Stomach smooth muscle (tissue), 2 donors: ENCODE measurements around the gene TRIM27.
"Not testable (repeated sequence)": the region's sequence is repeated elsewhere in the genome, so short reads cannot be mapped to it uniquely, and the experiment has no call there.

Experiments used
- H3K27ac ChIP-seq: one replicate; pipeline ENCODE4 v1.7.0; 2013; ENCODE audit warnings: mild to moderate bottlenecking, low read length, inconsistent platforms
- H3K27me3 ChIP-seq, 2 donors: one replicate each; pipeline ENCODE4 v1.7.0; 2013; ENCODE audit warnings: low read length in 2 of 2; ENCODE audit not compliant: insufficient read depth in 2 of 2, control insufficient read depth in 1 of 2
- H3K36me3 ChIP-seq, 2 donors: one replicate each; pipeline ENCODE4 v1.7.0; 2013; ENCODE audit warnings: low read length in 2 of 2; ENCODE audit not compliant: control insufficient read depth in 2 of 2, insufficient read depth in 2 of 2
- H3K4me1 ChIP-seq: one replicate; pipeline ENCODE4 v1.7.0; 2013; ENCODE audit warnings: low read length; ENCODE audit not compliant: control insufficient read depth, insufficient read depth
- H3K4me3 ChIP-seq, 2 donors: one replicate each; pipeline ENCODE4 v1.7.0; 2013; ENCODE audit warnings: low read length in 2 of 2
- H3K9ac ChIP-seq, 2 donors: one replicate each; pipeline ENCODE4 v1.7.0; 2013; ENCODE audit warnings: low read length in 2 of 2, mild to moderate bottlenecking in 1 of 2
- H3K9me3 ChIP-seq, 2 donors: one replicate each; pipeline ENCODE4 v1.7.0; 2013; ENCODE audit warnings: low read length in 2 of 2; ENCODE audit not compliant: control insufficient read depth in 2 of 2
- donor health status: healthy.
- donor health status: Pancreatic carcinoma.

Gene TRIM27

DNA sequence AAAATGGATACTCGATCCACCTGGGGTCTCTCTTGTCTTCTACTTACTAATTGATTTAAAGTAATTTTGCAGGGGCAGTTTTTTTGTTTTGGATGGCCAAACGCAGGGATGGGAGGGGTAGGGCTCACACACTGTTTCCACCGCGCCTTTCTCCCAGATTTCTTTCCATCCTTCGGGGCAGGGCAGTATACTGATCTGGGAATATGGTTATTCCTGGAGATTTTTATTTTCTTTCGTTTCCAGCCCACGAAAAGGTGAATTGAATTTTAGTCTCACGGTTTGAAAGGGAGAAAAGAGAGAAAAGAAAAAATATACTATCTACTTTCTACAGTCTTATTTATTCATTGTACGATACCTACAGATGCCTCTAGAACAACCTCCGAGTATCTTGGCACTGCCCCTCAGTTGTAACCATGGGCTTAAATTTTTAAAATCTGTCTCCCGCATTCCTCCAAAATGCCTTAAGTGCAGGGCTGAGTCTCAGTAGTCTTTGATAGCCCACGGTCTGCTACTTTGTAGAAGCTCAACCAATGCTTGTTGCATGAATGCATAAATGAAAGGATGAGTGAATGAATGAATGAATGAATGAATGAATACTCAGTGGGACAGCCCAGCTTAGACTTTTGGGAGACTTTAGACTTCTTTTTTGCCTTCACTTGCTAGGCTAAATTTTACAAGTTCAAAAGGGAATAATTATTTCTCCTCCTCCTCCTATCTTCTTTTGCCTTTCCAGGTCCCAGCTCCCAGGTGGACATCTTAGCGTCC, 18.1 kb upstream of the TRIM27 start:
- Histone ChIP-seq H3K4me3 (peak overlapping the region; percentile 82 to 84), H3K4me1 (peaks cover 25% of the 10 kb centered on the region), H3K27ac (no peak overlapping the region), H3K36me3 (no peaks in the 10 kb centered on the region), H3K9me3 (no peaks in the 10 kb centered on the region), H3K27me3 (no peaks in the 10 kb centered on the region), H3K9ac (no peak overlapping the region)

DNA sequence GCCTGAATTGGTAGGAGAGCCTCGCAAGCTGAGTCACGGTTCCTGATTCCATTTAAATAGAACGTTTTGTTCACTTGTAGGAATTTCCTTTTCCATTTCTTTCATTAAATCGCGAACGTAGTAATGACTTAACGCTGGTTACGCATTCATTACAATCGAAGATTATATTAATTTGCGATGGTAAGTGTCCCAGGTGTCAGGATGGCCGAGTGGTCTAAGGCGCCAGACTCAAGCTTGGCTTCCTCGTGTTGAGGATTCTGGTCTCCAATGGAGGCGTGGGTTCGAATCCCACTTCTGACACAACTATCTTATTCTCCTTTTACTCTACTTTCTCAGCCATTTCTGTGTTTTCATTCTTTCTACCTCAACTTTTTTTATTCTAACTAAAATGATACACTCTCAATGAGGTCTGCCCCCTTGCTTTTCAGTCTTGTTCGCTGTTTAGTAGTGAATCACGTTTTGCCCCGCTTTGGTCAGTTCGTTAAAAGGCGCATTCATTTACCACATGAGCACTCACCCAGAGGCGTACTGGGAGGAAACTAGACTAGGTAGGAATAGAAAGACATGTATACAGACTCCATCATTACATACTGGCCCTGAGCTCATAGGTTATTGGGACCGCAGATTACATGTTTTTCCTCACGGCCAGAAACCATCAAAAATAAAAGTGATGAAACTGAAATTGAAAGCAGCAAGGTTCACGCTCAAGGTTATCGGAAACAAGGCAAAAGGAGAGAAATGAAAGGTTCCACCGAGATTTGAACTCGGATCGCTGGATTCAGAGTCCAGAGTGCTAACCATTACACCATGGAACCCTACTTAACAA, 17.3 kb upstream of the TRIM27 start:
- Histone ChIP-seq H3K4me3 (peak overlapping the region; percentile 82 to 84), H3K9me3 (no peaks in the 10 kb centered on the region), H3K27ac (peak overlapping the region; percentile 64), H3K27me3 (no peaks in the 10 kb centered on the region), H3K4me1 (peaks cover 25% of the 10 kb centered on the region), H3K9ac (peak overlapping the region; percentile 53 to 72), H3K36me3 (no peaks in the 10 kb centered on the region)

DNA sequence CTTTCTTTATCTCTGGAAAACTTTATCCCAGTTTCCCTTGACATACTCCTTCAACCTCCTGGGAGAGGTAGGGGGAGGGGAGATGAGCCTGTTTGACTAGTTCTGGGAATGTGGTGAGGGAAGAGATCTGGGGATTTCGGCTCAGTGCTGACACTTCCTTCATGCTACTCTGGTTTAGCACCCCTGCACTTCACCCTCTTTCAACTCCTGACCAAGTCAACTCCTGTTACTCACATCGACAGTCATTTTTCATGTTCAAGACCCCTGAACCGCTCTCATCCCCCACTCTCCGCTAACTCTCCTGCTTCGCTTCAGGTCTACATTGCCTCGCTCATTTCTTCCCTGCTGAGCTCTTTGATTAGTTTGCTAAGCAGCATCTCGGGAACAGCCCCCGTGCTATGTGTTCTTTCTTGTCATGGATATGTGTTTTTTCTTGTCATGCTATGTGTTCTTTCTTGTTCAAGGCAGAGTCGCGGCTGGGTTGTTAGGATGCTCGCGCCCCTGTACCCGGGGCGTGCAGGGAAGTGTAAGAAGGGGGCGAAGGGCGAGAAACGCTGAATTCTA, 16.6 kb upstream of the TRIM27 start:
- Histone ChIP-seq H3K27ac (peak overlapping the region; percentile 64), H3K4me3 (peak overlapping the region; percentile 82 to 84), H3K9ac (peak overlapping the region; percentile 53 to 72), H3K27me3 (no peaks in the 10 kb centered on the region), H3K36me3 (no peaks in the 10 kb centered on the region), H3K4me1 (peaks cover 25% of the 10 kb centered on the region), H3K9me3 (no peaks in the 10 kb centered on the region)

DNA sequence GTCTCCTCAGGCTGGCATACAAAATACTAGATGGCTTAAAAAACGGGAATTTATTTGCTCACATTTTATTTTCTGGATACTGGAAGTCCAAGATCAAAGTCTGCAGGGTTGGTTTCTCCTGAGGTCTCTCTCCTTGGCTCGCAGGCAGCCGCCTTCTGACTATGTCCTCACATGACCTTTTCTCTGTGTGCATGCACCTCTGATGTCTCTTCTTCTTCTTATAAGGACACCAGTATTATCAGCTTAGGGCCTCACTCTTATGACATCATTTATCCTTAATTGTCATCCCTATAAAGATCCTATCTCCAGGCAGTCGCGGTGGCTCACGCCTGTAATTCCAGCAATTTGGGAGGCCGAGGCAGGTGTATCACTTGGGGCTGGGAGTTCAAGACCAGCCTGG, 9.3 kb upstream of the TRIM27 start:
- Histone ChIP-seq H3K36me3 (no peaks in the 10 kb centered on the region), H3K9ac (no peak overlapping the region), H3K27me3 (no peaks in the 10 kb centered on the region), H3K4me1 (no peaks in the 10 kb centered on the region), H3K9me3 (no peaks in the 10 kb centered on the region), H3K27ac (no peak overlapping the region), H3K4me3 (no peak overlapping the region)

DNA sequence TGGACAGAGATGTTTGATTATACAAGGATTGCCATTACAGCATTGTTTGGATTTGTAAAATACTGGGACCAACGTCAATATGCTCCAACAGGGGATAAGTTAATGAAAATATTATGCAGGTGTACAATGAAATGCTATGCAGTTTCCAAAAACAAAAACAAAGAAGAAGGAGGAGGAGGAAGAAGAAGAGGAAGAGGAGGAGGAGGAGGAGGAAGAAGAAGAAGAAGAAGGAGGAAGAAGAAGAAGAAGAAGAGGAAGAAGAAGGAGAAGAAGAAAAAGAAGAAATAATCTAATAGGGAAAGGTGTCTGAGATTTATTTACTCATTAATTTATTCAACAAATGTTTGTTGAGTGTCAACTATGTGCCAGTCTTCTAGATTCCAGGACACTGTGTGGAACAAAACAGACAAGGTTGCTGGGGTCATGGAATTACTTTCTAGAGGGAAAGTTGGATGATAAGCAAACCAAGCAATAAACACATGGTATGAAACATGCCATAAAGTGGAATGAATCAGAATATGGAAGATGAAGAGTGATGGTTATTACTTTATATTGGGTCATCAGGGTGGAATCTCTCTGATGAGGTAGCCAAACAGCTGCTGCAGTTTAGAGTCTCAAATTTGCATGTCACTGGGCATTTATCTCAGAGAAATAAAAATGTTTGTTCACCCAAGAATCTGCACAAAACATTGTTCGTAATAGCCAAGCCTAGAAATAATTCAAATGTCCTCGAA, 6.3 kb upstream of the TRIM27 start:
- Histone ChIP-seq H3K36me3 (no peaks in the 10 kb centered on the region), H3K9ac (no peak overlapping the region), H3K4me1 (no peaks in the 10 kb centered on the region), H3K27me3 (no peaks in the 10 kb centered on the region), H3K27ac (no peak overlapping the region), H3K4me3 (no peak overlapping the region), H3K9me3 (no peaks in the 10 kb centered on the region)

DNA sequence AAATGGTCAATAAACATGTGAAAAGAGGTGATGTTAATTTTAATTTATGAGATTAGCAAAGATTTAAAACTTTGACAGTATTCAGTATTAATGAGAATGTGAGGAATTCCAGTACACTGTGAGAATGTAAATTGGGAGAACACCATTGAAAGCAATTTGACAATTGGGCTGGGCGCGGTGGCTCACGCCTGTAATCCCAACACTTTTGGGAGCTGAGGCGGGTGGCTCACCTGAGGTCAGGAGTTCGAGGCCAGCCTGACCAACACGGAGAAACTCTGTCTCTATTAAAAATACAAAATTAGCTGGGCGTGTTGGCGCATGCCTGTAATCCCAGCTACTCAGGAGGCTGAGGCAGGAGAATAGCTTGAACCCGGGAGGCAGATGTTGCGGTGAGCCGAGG, 5.6 kb upstream of the TRIM27 start:
- not testable (repeated sequence) for H3K9ac ChIP-seq, H3K4me3 ChIP-seq, H3K4me1 ChIP-seq, H3K27me3 ChIP-seq, H3K36me3 ChIP-seq, H3K27ac ChIP-seq, H3K9me3 ChIP-seq

DNA sequence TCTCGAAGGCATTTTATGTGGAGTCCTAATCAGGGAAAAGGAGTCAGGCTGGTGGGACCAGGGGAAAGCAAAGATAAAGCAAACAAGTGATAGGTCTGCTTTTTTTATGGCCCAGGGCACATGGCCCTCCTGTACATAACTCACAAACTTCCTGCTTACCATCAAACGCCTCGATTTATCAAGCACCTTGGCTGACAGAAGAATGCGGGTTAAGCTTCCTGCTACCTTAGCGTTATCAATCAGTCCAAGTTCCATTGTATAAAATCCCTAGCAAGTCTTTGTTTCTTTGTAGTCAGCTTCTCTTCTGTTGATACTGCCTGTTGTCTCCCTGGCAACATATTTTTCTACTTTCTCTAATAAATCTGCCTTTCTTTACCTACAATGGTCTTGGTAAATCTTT, 4.1 kb upstream of the TRIM27 start:
- no peak overlapping the region for H3K9ac ChIP-seq
- H3K36me3 ChIP-seq = no peaks in the 10 kb centered on the region
- no peak overlapping the region for H3K27ac ChIP-seq
- no peak overlapping the region for H3K4me3 ChIP-seq
- peaks cover 4% of the 10 kb centered on the region for H3K4me1 ChIP-seq
- no peaks in the 10 kb centered on the region for H3K27me3 ChIP-seq
- H3K9me3 ChIP-seq = no peaks in the 10 kb centered on the region

DNA sequence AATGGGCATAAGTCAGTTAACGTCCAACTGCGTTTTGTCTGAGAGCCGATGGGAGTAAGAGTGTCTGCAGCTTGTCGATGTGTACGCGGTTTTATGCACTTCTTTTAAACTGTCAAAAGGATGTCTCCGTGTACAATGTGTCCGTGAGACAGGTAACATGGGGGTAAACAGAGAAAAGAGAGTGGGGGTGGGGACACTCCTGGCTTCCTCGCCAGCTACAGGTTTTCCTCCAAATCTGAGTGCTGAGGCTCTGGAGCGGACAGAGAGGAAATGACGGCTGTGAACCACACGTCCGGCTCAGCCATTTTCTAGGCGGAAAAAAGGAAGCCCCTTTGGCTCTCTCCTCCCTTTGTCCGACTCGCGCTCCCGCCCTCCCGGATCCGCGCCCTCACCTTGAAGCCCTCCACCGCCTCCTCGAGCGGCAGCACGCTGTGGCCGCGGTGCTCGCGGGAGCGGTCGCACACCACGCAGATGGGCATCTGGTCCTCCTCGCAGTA, 916 bp downstream of the TRIM27 start:
- H3K9ac ChIP-seq = peak overlapping the region; percentile 86
- H3K4me1 ChIP-seq = peaks cover 13% of the 10 kb centered on the region
- H3K4me3 ChIP-seq = peak overlapping the region; percentile 93 to 97
- no peaks in the 10 kb centered on the region for H3K9me3 ChIP-seq
- H3K36me3 ChIP-seq = peaks cover 17 to 22% of the 10 kb centered on the region in 2 donors
- peak overlapping the region; percentile 82 for H3K27ac ChIP-seq
- no peaks in the 10 kb centered on the region for H3K27me3 ChIP-seq

DNA sequence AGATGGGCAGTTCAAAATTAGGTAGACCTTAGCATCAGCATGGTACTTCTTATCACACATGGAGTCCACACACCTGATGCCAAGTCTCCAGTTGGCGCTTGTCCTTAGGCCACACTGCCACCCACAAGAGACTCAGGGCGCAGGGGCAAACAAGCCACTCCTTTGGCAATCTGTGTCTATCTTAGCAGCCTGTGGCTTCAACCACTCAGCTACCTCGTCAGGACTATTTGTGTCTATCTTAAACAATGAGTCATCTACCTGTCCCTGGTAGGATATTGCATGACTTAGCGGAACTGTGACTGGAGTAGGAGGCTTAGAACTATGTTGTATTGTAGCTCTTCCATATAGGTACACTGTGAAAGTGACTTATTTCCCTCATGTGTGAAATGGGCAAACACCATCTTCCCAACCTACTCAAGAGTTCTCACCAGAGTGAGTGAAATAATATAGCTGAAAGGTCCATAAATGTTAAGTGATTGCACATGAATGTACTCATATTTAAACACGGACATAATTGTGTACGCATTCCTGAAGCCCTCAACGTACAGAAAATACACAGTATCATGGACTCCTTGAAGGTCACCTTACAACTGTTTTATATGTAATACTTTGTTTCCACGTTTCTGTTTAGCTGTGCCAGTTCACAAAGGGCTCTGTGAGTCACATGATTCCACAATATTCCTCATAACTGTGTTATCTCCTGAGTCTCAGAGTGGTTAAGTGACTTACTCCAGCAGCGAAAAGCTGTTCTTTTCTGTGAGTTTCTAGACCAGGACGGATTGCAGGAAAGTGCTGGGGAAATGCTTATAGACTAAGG, 1.6 kb downstream of the TRIM27 start:
- Histone ChIP-seq H3K27ac (peak overlapping the region; percentile 82), H3K36me3 (peaks cover 17 to 26% of the 10 kb centered on the region in 2 donors), H3K27me3 (no peaks in the 10 kb centered on the region), H3K9me3 (no peaks in the 10 kb centered on the region), H3K9ac (peak overlapping the region; percentile 86), H3K4me3 (peak overlapping the region; percentile 93 to 97), H3K4me1 (peaks cover 13% of the 10 kb centered on the region)

DNA sequence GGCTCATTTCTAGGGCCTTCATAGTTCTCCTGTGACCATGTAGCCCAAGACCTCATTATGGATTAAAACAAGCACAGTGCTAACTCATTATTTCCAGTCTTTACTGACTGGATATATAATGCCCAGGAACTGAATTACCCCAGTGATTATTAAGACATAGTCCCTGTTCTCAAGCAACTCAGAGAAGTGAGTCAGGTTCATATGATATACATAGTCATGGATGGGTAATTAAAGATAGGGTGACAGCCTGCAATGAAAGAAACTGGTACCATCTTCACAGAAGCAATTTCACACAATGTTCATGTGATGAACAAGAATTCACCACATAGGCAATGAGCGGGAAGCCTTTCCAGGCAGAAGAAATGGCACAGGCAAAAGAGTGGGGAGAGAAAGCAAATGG, 3.5 kb downstream of the TRIM27 start:
- Histone ChIP-seq H3K9ac (no peak overlapping the region), H3K9me3 (no peaks in the 10 kb centered on the region), H3K4me3 (no peak overlapping the region), H3K27me3 (no peaks in the 10 kb centered on the region), H3K36me3 (peaks cover 21 to 32% of the 10 kb centered on the region in 2 donors), H3K4me1 (peaks cover 13% of the 10 kb centered on the region), H3K27ac (no peak overlapping the region)
